ENCODE measurements around the gene ZNF618. TPM values are rescaled to one million over a fixed set of nuclear protein-coding genes. Genes with fewer than 3 reads are reported as not detected.

ZNF618 gene
- total RNA-seq, 2 donors from 2014 or later, result 16.6 to 24.9 TPM

DNA sequence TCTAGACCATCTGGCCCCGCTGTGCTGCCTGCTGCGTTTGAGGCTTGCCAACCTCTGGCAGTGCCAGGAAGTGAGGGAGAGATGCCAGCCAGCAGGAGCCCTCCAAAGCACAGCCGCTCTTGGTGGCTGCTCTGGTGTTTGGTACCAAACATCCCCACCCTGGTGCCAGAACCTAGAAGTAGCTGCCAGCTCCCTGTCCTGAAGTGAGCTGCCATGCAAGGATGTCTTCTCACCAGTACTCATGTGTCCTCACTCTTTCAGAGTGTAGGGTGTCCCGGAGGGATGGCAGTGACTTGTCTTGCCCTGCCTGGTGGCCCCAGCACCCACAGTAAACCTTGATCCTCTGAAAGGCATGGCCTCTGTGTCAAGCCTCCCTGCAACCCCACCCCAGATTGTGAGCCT lies 158.6 kb downstream of the ZNF618 start:
- H3K27me3 ChIP-seq (replicated peaks; ENCODE audit: insufficient read depth), result no peaks in the 10 kb centered on the region
- ATAC-seq (ENCODE audit: insufficient number of reproducible peaks, low FRiP score, low read depth), result no peak
- peaks cover 4 to 31% of the 10 kb centered on the region in 2 donors for H3K4me1 ChIP-seq (ENCODE audit: control insufficient read depth in 1 of 2, low read depth in 2 of 2)
- H3K9me3 ChIP-seq, result no peaks in the 10 kb centered on the region
- DNase-seq (ENCODE audit: low spot score), result no peak
- peaks cover 47% of the 10 kb centered on the region for H3K36me3 ChIP-seq
- TF ChIP-seq, protein P1, sequence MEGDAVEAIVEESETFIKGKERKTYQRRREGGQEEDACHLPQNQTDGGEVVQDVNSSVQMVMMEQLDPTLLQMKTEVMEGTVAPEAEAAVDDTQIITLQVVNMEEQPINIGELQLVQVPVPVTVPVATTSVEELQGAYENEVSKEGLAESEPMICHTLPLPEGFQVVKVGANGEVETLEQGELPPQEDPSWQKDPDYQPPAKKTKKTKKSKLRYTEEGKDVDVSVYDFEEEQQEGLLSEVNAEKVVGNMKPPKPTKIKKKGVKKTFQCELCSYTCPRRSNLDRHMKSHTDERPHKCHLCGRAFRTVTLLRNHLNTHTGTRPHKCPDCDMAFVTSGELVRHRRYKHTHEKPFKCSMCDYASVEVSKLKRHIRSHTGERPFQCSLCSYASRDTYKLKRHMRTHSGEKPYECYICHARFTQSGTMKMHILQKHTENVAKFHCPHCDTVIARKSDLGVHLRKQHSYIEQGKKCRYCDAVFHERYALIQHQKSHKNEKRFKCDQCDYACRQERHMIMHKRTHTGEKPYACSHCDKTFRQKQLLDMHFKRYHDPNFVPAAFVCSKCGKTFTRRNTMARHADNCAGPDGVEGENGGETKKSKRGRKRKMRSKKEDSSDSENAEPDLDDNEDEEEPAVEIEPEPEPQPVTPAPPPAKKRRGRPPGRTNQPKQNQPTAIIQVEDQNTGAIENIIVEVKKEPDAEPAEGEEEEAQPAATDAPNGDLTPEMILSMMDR (IDR thresholded peaks at IDR 0.05), result no peak
- H3K27ac ChIP-seq, result peak overlapping the region; percentile 49 to 66
- H3K4me3 ChIP-seq, result peak overlapping the region; percentile 47

DNA sequence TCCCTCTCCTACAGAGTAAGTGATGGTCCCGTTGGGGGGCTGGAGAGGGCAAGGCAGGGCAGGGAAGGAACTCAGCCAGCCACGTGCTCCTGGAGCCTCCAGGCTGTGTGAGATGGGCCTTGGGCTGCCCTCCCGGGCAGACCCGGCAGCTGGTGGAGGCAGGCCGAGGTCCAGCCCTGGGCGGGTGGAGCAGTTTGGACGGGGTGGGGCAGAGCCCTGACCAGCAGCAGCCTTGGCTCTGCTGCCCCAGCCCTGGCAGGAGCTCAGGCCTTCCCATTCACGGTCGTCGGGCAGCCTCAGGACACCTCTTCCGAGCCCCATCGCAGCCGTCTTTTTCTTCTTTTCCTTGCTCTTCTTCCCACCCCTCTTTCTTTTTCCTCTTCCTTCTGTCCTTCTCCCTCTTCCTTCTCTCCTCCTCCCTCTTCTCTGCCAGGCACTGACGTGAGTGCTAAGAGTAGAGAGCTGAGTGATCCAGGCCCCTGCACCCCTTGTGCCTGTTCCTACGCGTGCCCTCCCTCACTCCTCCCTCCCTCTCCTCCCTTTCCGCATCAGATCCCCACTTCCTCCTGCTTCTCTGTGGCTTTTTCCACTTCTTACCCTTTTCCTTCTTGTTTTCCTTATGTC lies 159.2 kb downstream of the ZNF618 start:
- Histone ChIP-seq H3K4me1 (ENCODE audit: control insufficient read depth in 1 of 2, low read depth in 2 of 2) (peaks cover 4 to 31% of the 10 kb centered on the region in 2 donors), H3K27me3 (replicated peaks; ENCODE audit: insufficient read depth) (no peaks in the 10 kb centered on the region), H3K27ac (peak overlapping the region; percentile 49 to 66), H3K4me3 (peak overlapping the region; percentile 47), H3K9me3 (no peaks in the 10 kb centered on the region), H3K36me3 (peaks cover 40% of the 10 kb centered on the region)
- DNase-seq (ENCODE audit: low spot score), result no peak
- TF ChIP-seq, protein P1 (IDR thresholded peaks at IDR 0.05), result no peak
- no peak for ATAC-seq (ENCODE audit: insufficient number of reproducible peaks, low FRiP score, low read depth)

DNA sequence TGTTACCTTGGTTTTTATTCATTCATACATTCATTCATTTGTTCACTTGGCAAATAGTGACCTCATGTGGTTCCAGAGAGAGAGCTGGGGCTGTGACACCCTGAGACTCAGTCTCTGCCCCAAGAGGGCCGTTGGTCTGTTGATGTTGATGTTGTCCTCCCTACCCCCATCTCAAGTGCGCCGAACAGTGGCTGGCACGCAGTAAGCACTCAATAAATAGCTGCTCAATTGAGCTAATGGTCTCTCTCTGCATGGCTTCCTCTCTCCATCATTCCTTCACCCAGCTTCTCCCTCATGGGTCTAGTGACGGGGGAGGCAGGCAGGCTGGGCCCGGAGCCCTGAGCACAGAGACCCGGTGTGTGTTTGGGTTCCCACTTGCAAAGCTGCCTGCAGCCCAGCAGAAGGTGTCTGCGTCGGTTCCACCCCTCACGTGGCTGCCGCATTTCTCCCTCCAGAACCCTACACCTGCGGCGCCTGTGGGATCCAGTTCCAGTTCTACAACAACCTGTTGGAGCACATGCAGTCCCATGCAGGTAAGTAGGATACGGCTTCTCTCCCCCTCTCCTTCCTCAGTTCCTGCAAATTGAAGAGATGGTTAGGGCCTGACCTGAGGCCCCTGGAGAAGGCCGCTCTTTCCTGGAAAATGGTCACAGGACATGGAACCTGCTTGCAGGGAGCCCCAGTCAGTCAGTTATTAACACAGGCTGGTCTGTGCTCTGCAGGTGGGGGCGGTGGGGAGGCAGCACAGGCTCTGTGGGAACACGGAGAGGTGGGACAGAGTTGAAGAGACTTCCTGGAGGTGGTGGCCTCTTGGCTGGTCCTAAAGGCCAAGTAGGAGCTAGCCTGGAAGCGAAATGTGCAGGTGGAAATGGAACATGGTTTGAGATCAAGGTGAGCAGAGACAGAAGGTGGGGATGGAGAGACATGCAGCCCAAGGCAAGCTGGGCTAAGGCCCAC lies 160.0 kb downstream of the ZNF618 start:
- TF ChIP-seq, protein P1 (IDR thresholded peaks at IDR 0.05), result no peak
- no peaks in the 10 kb centered on the region for H3K9me3 ChIP-seq

DNA sequence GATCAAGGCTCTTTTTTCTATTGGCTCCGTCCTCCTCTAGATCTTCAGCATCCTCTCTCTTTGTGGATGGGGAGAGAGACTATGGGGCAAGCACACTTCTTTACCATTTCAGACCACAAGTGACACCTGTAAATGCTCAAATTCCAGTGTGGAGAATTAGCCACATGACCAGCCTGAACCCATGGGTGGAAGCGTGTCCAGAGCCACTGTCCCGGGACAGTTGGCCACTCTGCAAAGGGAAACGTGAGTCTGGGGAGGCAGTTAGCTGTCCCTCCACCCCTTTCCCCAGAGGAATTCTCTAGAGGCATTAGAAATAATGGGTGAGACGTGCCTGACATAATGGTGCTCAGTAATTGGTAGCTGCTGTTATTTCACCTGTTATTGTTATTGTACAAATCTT lies 161.1 kb downstream of the ZNF618 start:
- no peak for ATAC-seq (ENCODE audit: insufficient number of reproducible peaks, low FRiP score, low read depth)
- no peak overlapping the region for H3K27ac ChIP-seq
- no peaks in the 10 kb centered on the region for H3K27me3 ChIP-seq (replicated peaks; ENCODE audit: insufficient read depth)
- no peak for DNase-seq (ENCODE audit: low spot score)
- H3K4me3 ChIP-seq, result no peak overlapping the region
- TF ChIP-seq, protein P1 (IDR thresholded peaks at IDR 0.05), result no peak
- peaks cover 35% of the 10 kb centered on the region for H3K36me3 ChIP-seq
- no peaks in the 10 kb centered on the region for H3K9me3 ChIP-seq
- peaks cover 4 to 29% of the 10 kb centered on the region in 2 donors for H3K4me1 ChIP-seq (ENCODE audit: control insufficient read depth in 1 of 2, low read depth in 2 of 2)

More for the DNA sequence above, 160.0 kb downstream of the ZNF618 start:
- Histone ChIP-seq H3K27ac (peak overlapping the region; percentile 49 to 66), H3K27me3 (replicated peaks; ENCODE audit: insufficient read depth) (no peaks in the 10 kb centered on the region), H3K4me3 (no peak overlapping the region), H3K36me3 (peaks cover 35% of the 10 kb centered on the region), H3K4me1 (ENCODE audit: control insufficient read depth in 1 of 2, low read depth in 2 of 2) (peaks cover 4 to 31% of the 10 kb centered on the region in 2 donors)
- no peak for DNase-seq (ENCODE audit: low spot score)
- ATAC-seq (ENCODE audit: insufficient number of reproducible peaks, low FRiP score, low read depth), result no peak

All from thoracic aorta (tissue), 2 donors.